DND-41 (cell line): ENCODE data around the gene ZFYVE1.
A peak's percentile ranks its signal among the peaks of the same experiment; 100 is the strongest.
"Not testable (repeated sequence)": the region's sequence is repeated elsewhere in the genome, so short reads cannot be mapped to it uniquely, and the experiment has no call there.

Experiments
- ATAC-seq: fragments of 200-7000 bp; cut with Tn5 transposase; 3 replicates; pipeline ENCODE4 v1.9.1; 2021; ENCODE audit warnings: low read depth; ENCODE audit not compliant: insufficient read depth
- DNase-seq: peaks from one replicate; pipeline ENCODE4 v3.0.0-alpha.2; 2020
- H2AFZ ChIP-seq: 2 replicates; pipeline ENCODE4 v1.6.0; 2012; ENCODE audit warnings: low read depth, low read length
- H3K27ac ChIP-seq: 2 replicates; pipeline ENCODE4 v1.5.1; 2012; ENCODE audit warnings: low read length, inconsistent platforms
- H3K27me3 ChIP-seq: fragments of 200-600 bp; sonication (generic); 2 replicates; pipeline ENCODE4 v1.6.0; 2012; ENCODE audit warnings: low read length, mild to moderate bottlenecking, inconsistent platforms; ENCODE audit not compliant: insufficient read depth, poor library complexity
- H3K36me3 ChIP-seq: 2 replicates; pipeline ENCODE4 v1.5.1; 2012; ENCODE audit warnings: low read length, inconsistent platforms; ENCODE audit not compliant: insufficient read depth
- H3K4me1 ChIP-seq: 2 replicates; pipeline ENCODE4 v1.5.1; 2012; ENCODE audit warnings: mild to moderate bottlenecking, low read length; ENCODE audit not compliant: insufficient read depth
- H3K4me2 ChIP-seq: 2 replicates; pipeline ENCODE4 v1.6.0; 2012; ENCODE audit warnings: mild to moderate bottlenecking, moderate library complexity, low read length, inconsistent platforms; ENCODE audit not compliant: insufficient read depth
- H3K4me3 ChIP-seq, 2 experiments: fragments of 200-600 bp in 1 of 2; shearing (Covaris generic) in 1 of 2; 2 replicates each; pipeline ENCODE4 v1.5.1; 2012 to 2016; ENCODE audit warnings: inconsistent platforms in 2 of 2, low read length in 2 of 2, mild to moderate bottlenecking in 2 of 2, low read depth in 1 of 2, moderate library complexity in 1 of 2
- H3K79me2 ChIP-seq: 2 replicates; pipeline ENCODE4 v1.6.0; 2012; ENCODE audit warnings: low read length, inconsistent platforms; ENCODE audit not compliant: insufficient read depth
- H3K9ac ChIP-seq: 2 replicates; pipeline ENCODE4 v1.6.0; 2012; ENCODE audit warnings: low read depth, mild to moderate bottlenecking, inconsistent platforms, low read length, moderate library complexity
- H3K9me3 ChIP-seq: 2 replicates; pipeline ENCODE4 v1.5.1; 2012; ENCODE audit warnings: low read length, moderate library complexity, mild to moderate bottlenecking, inconsistent platforms; ENCODE audit not compliant: insufficient read depth, severe bottlenecking
- H4K20me1 ChIP-seq: 2 replicates; pipeline ENCODE4 v1.6.0; 2012; ENCODE audit warnings: low read length; ENCODE audit not compliant: insufficient read depth
- EZH2 ChIP-seq: IDR thresholded peaks from 3 replicates; pipeline ENCODE4 v1.6.1; 2012; ENCODE audit warnings: borderline replicate concordance, low read depth, mild to moderate bottlenecking, moderate library complexity, low read length, inconsistent platforms; ENCODE audit not compliant: severe bottlenecking
- TF ChIP-seq, protein P1 (sequence below): IDR thresholded peaks from 2 replicates; pipeline ENCODE4 v1.5.1; 2012; ENCODE audit warnings: borderline replicate concordance, low read length, moderate library complexity, mild to moderate bottlenecking; ENCODE audit not compliant: poor library complexity, severe bottlenecking; ENCODE audit errors: extremely low read depth

ZFYVE1 gene

DNA sequence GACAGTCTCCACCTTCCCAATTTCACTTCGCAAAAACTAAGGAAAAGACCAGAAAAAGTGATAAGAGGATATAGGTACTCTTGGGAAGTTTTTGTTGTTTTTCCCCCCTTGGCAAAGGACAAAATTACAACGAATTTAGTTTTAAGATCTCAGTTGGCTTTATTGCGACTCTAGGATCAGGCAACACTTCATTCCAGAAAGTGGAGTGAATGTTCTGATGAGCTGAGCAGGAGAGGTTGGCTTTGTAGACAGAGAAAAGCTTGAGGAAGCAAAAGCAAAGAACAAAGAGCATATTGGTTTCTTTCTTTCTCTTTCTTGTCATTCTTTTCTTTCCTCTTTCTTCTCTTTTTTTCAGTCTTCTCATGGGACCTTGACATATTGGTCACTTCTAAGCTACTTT is 640 bp upstream of the ZFYVE1 start:
- Histone ChIP-seq H3K9me3 (no peaks in the 10 kb centered on the region), H4K20me1 (no peaks in the 10 kb centered on the region), H3K27ac (peak overlapping the region; percentile 76), H3K4me2 (peak overlapping the region; percentile 84), H3K9ac (peak overlapping the region; percentile 65), H3K79me2 (peaks cover 37% of the 10 kb centered on the region), H3K4me1 (peaks cover 38% of the 10 kb centered on the region), H3K36me3 (peaks cover 17% of the 10 kb centered on the region), H3K4me3 (peak overlapping the region; percentile 92), H2AFZ (peak overlapping the region; percentile 95), H3K27me3 (no peaks in the 10 kb centered on the region)
- TF ChIP-seq, protein P1, sequence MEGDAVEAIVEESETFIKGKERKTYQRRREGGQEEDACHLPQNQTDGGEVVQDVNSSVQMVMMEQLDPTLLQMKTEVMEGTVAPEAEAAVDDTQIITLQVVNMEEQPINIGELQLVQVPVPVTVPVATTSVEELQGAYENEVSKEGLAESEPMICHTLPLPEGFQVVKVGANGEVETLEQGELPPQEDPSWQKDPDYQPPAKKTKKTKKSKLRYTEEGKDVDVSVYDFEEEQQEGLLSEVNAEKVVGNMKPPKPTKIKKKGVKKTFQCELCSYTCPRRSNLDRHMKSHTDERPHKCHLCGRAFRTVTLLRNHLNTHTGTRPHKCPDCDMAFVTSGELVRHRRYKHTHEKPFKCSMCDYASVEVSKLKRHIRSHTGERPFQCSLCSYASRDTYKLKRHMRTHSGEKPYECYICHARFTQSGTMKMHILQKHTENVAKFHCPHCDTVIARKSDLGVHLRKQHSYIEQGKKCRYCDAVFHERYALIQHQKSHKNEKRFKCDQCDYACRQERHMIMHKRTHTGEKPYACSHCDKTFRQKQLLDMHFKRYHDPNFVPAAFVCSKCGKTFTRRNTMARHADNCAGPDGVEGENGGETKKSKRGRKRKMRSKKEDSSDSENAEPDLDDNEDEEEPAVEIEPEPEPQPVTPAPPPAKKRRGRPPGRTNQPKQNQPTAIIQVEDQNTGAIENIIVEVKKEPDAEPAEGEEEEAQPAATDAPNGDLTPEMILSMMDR: no peak
- no peak for TF ChIP-seq EZH2
- DNase-seq (no peak), ATAC-seq (no peak)

DNA sequence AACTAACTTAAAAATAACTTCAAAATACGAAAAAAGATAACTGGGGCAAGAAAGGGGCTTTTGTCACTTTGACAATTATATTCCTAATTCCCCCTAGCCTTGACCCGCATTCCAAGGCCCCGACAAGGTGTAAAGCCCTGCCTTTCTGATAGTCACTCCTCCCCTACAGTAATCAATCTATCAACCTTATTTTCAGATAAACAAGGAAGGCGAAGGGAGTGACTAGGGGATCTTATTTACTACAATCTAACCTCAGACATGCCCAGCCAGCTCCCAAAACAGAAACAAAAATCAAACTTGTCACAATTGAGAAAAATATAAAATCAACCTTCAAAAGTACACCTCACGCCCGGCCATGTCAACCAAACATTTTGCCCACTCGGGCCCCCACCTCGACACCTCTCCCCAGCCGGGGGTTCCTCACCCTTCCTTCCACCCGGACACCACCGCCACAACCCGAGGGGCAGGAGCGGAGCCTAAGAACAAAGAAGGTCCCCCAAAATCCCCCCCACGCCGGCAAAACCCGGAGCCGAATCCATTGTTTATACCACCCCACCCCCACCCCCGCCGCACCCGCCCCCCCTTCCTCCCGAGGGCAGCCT is 562 bp downstream of the ZFYVE1 start:
- peak overlapping the region; percentile 74 for H3K27ac ChIP-seq

DNA sequence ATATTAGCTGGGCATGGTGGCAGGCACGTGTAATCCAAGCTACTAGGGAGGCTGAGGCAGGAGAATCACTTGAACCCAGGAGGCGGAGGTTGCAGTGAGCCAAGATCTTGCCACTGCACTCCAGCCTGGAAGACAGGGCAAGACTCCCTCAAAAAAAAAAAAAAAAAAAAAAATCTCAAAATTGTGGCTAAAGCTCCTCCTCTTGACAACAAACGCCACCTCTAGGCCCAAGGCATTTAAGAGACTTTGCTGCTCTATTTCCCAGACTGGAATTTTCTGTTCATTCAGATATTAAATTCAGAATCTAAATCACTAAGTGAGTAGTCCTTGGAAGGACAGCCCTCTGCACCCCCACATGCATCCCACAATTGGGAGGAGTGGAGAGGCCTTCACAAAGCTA is 1.4 kb downstream of the ZFYVE1 start:
- Histone ChIP-seq H3K9me3 (no peaks in the 10 kb centered on the region), H3K4me2 (peak overlapping the region; percentile 84), H3K79me2 (peaks cover 50% of the 10 kb centered on the region), H3K4me3 (peak overlapping the region in 1 of 2 experiments; percentile 92; a peak in 1 of 4 replicates), H3K9ac (peak overlapping the region; percentile 65; the same call in 1 of the 2 replicates), H2AFZ (no peak overlapping the region), H4K20me1 (no peaks in the 10 kb centered on the region), H3K4me1 (peaks cover 47% of the 10 kb centered on the region), H3K27ac (no peak overlapping the region), H3K27me3 (no peaks in the 10 kb centered on the region), H3K36me3 (peaks cover 28% of the 10 kb centered on the region)
- no peak for ATAC-seq
- TF ChIP-seq, protein P1: no peak
- TF ChIP-seq EZH2: no peak
- DNase-seq: no peak

More for the DNA sequence above, 562 bp downstream of the ZFYVE1 start:
- TF ChIP-seq, protein P1: no peak
- Histone ChIP-seq H4K20me1 (no peaks in the 10 kb centered on the region), H3K9me3 (no peaks in the 10 kb centered on the region), H3K27me3 (no peaks in the 10 kb centered on the region), H3K36me3 (peaks cover 25% of the 10 kb centered on the region), H3K4me2 (peak overlapping the region; percentile 84), H3K4me3 (peak overlapping the region; percentile 92), H3K79me2 (peaks cover 46% of the 10 kb centered on the region), H3K4me1 (peaks cover 47% of the 10 kb centered on the region), H2AFZ (peak overlapping the region; percentile 90), H3K9ac (peak overlapping the region; percentile 65)
- DNase-seq: no peak
- no peak for ATAC-seq

DNA sequence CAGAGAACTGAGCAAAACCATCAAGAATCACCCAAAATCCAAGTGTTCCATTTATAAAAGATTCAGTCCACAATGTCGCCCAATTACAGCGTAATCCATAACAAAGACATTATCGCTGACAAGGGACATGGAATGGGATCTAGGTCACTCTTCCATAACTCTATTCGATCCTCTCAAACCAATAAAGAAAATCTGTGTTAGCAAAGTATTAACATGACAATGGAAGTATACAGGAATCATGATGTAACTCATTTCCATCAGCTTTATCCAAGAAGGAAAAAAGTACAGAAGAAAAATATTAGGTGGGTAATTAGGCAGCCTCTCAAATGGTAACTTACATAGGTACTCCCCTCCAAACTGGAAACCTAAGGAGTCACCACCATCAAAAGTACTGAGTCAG is 4.9 kb downstream of the ZFYVE1 start:
- ATAC-seq: no peak
- H3K27ac ChIP-seq: no peak overlapping the region
- no peaks in the 10 kb centered on the region for H3K9me3 ChIP-seq
- no peak overlapping the region for H2AFZ ChIP-seq
- TF ChIP-seq, protein P1: no peak
- TF ChIP-seq EZH2: no peak
- H3K79me2 ChIP-seq: peaks cover 62% of the 10 kb centered on the region
- no peaks in the 10 kb centered on the region for H3K27me3 ChIP-seq
- no peak overlapping the region for H3K9ac ChIP-seq
- peak overlapping the region; percentile 48; the same call in 1 of the 2 replicates for H3K4me2 ChIP-seq
- DNase-seq: no peak
- peaks cover 36% of the 10 kb centered on the region for H3K4me1 ChIP-seq
- H3K4me3 ChIP-seq: peak overlapping the region in 1 of 2 experiments; percentile 25; a peak in 1 of 4 replicates
- no peaks in the 10 kb centered on the region for H4K20me1 ChIP-seq
- H3K36me3 ChIP-seq: peaks cover 48% of the 10 kb centered on the region

GRCh38 chr14:73016011-73016410 is 10.9 kb downstream of the ZFYVE1 start:
- H3K36me3 ChIP-seq: peaks cover 55% of the 10 kb centered on the region
- ATAC-seq, H3K9ac ChIP-seq, H3K9me3 ChIP-seq, H3K27me3 ChIP-seq, H3K4me3 ChIP-seq, DNase-seq, H3K4me1 ChIP-seq, H3K4me2 ChIP-seq, H4K20me1 ChIP-seq, H2AFZ ChIP-seq, H3K27ac ChIP-seq: not testable (repeated sequence)
- H3K79me2 ChIP-seq: peaks cover 36% of the 10 kb centered on the region
